Glutamatergic neuron (in vitro differentiated cells): ENCODE data around the gene MOB3B. TPM values are rescaled to one million over a fixed set of nuclear protein-coding genes. Genes with fewer than 3 reads are reported as not detected.

ENCODE experiments used
- DNase-seq: peaks from one replicate; pipeline ENCODE4 v3.0.0; 2022
- H3K27ac Mint-ChIP-seq: one replicate; pipeline ENCODE4 v1.8.0; 2020; ENCODE audit warnings: mild to moderate bottlenecking, mixed read lengths, inconsistent platforms; ENCODE audit not compliant: unreplicated experiment
- H3K27me3 Mint-ChIP-seq: one replicate; pipeline ENCODE4 v1.8.0; 2020; ENCODE audit warnings: mild to moderate bottlenecking, moderate library complexity, mixed read lengths, inconsistent platforms; ENCODE audit not compliant: unreplicated experiment
- H3K36me3 Mint-ChIP-seq: one replicate; pipeline ENCODE4 v1.8.0; 2020; ENCODE audit warnings: mild to moderate bottlenecking, mixed read lengths, inconsistent platforms; ENCODE audit not compliant: unreplicated experiment
- H3K4me1 Mint-ChIP-seq: one replicate; pipeline ENCODE4 v1.8.0; 2020; ENCODE audit warnings: mild to moderate bottlenecking, low read depth, mixed read lengths, inconsistent platforms; ENCODE audit not compliant: unreplicated experiment
- H3K4me3 Mint-ChIP-seq: one replicate; pipeline ENCODE4 v1.8.0; 2020; ENCODE audit warnings: mild to moderate bottlenecking, mixed read lengths, inconsistent platforms; ENCODE audit not compliant: unreplicated experiment
- H3K9me3 Mint-ChIP-seq: one replicate; pipeline ENCODE4 v1.8.0; 2020; ENCODE audit warnings: mild to moderate bottlenecking, moderate library complexity, mixed read lengths, inconsistent platforms; ENCODE audit not compliant: unreplicated experiment
- CTCF ChIP-seq: fragments of 200-600 bp; sonication (generic); IDR thresholded peaks from one replicate; pipeline ENCODE4 v1.5.0; 2021; ENCODE audit not compliant: partially characterized antibody, unreplicated experiment
- total RNA-seq: library from RNA; stranded (reverse); fragmentation: NEBNext Ultra II Directional; extraction: Animal tissue kit (Norgen Biotek cat#: 25700); gene quantifications from one replicate; pipeline ENCODE4 v1.2.1, GENCODE V29; 2021; ENCODE audit not compliant: unreplicated experiment

The MOB3B gene
- total RNA-seq, 1 donor from 2014 or later, result 1.8 TPM

- DNase-seq, result no peak
- Mint-ChIP-seq H3K4me1 (no peaks in the 10 kb centered on the region), H3K36me3 (no peaks in the 10 kb centered on the region), H3K27me3 (no peaks in the 10 kb centered on the region), H3K9me3 (no peaks in the 10 kb centered on the region), H3K4me3 (no peak overlapping the region), H3K27ac (no peak overlapping the region)
- no peak for TF ChIP-seq CTCF
Observed at GRCh38 chr9:27340961-27341511, 188.6 kb downstream of the MOB3B start.

GRCh38 chr9:27340285-27340674 is 189.3 kb downstream of the MOB3B start:
- Mint-ChIP-seq H3K4me3 (no peak overlapping the region), H3K36me3 (no peaks in the 10 kb centered on the region), H3K9me3 (no peaks in the 10 kb centered on the region), H3K27ac (no peak overlapping the region), H3K27me3 (no peaks in the 10 kb centered on the region), H3K4me1 (no peaks in the 10 kb centered on the region)
- no peak for TF ChIP-seq CTCF
- no peak for DNase-seq

- no peak for DNase-seq
- Mint-ChIP-seq H3K27me3 (no peaks in the 10 kb centered on the region), H3K9me3 (no peaks in the 10 kb centered on the region), H3K4me1 (no peaks in the 10 kb centered on the region), H3K36me3 (no peaks in the 10 kb centered on the region), H3K27ac (no peak overlapping the region), H3K4me3 (no peak overlapping the region)
- TF ChIP-seq CTCF, result no peak
Observed at GRCh38 chr9:27339661-27340284, 189.8 kb downstream of the MOB3B start.

GRCh38 chr9:27338527-27338903 is 191.1 kb downstream of the MOB3B start:
- H3K4me1 Mint-ChIP-seq, result no peaks in the 10 kb centered on the region
- no peaks in the 10 kb centered on the region for H3K27me3 Mint-ChIP-seq
- no peak overlapping the region for H3K4me3 Mint-ChIP-seq
- H3K9me3 Mint-ChIP-seq, result no peaks in the 10 kb centered on the region
- H3K36me3 Mint-ChIP-seq, result no peaks in the 10 kb centered on the region
- no peak for DNase-seq
- no peak for TF ChIP-seq CTCF
- no peak overlapping the region for H3K27ac Mint-ChIP-seq

- no peaks in the 10 kb centered on the region for H3K9me3 Mint-ChIP-seq
- TF ChIP-seq CTCF, result no peak
- H3K27me3 Mint-ChIP-seq, result no peaks in the 10 kb centered on the region
- H3K4me1 Mint-ChIP-seq, result no peaks in the 10 kb centered on the region
- no peak overlapping the region for H3K27ac Mint-ChIP-seq
- no peak overlapping the region for H3K4me3 Mint-ChIP-seq
- DNase-seq, result no peak
- H3K36me3 Mint-ChIP-seq, result no peaks in the 10 kb centered on the region
Observed at GRCh38 chr9:27337833-27338526, 191.6 kb downstream of the MOB3B start.
